Measurements from ENCODE around the gene ARMC7. TPM values are rescaled to one million over a fixed set of nuclear protein-coding genes. Genes with fewer than 3 reads are reported as not detected.

Gene ARMC7
- total RNA-seq, 4 donors from 2014 or later = 8.2 to 41.1 (median 21.4) TPM

DNA sequence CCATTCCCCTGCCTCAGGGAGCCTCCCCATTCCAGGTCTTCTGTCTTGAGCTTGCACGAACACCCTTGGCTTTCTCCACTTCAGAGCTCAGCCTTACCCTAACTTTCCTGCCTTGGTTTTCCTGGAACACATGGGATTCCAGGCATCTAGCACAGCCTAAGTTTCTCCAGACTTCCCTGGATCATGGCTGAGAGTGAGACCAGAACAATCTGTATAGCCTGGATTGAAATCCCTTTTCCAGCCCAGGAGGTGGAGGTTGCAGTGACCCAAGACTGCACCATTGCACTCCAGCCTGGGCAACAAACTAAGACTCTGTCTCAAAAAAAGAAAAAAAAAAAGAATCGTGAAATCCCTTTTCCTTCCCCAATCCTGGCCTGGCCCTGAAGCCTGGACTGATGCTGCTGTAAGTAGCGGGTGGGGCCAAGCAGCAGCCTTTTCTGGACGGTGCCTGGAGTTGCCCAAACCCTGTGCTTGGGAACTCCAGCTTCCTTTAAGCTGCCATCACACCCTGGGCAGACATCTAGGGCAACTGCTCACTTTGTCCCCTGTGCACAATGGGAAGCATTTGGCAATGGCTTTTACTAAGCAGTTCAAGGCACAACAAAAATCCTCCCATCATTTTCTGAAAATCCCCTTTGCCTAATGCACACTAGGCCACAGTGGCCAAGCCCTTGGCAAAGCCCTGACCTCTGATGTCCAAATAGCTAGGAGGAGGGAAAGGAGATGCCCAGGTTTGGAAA is 34.0 kb upstream of the ARMC7 start:
- H3K36me3 ChIP-seq = no peaks in the 10 kb centered on the region
- 50 to 66% methylated on average over 2 to 4 of the region's 4 CpGs for WGBS, 2 donors (ENCODE audit: low coverage in 1 of 2)
- H3K4me1 ChIP-seq = peaks cover 38 to 51% (median 45%) of the 10 kb centered on the region in 4 donors
- no peaks in the 10 kb centered on the region for H3K9me3 ChIP-seq
- no peak for TF ChIP-seq POLR2AphosphoS5 (IDR thresholded peaks at IDR 0.05)
- no peak for TF ChIP-seq EP300 (IDR thresholded peaks at IDR 0.05; ENCODE audit: low read depth)
- TF ChIP-seq POLR2A (IDR thresholded peaks at IDR 0.05) = no peak
- TF ChIP-seq, protein P1, sequence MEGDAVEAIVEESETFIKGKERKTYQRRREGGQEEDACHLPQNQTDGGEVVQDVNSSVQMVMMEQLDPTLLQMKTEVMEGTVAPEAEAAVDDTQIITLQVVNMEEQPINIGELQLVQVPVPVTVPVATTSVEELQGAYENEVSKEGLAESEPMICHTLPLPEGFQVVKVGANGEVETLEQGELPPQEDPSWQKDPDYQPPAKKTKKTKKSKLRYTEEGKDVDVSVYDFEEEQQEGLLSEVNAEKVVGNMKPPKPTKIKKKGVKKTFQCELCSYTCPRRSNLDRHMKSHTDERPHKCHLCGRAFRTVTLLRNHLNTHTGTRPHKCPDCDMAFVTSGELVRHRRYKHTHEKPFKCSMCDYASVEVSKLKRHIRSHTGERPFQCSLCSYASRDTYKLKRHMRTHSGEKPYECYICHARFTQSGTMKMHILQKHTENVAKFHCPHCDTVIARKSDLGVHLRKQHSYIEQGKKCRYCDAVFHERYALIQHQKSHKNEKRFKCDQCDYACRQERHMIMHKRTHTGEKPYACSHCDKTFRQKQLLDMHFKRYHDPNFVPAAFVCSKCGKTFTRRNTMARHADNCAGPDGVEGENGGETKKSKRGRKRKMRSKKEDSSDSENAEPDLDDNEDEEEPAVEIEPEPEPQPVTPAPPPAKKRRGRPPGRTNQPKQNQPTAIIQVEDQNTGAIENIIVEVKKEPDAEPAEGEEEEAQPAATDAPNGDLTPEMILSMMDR (IDR thresholded peaks at IDR 0.05) = no peak
- no peaks in the 10 kb centered on the region for H3K27me3 ChIP-seq
- in situ Hi-C loops (cut with MboI; ENCODE audit: low pct_ligation_motif_present in 1 of 4, low pct_unique_long_range_greater_than_20kb in 1 of 4, low sequenced_read_pairs in 3 of 4) (no loop called here), intact Hi-C loops (cut with DNase I; ENCODE audit: low total_unique reads) (loop anchor here (10.0 kb wide), 1 partner anchor 129 kb away; the partner anchor contains the start of gene NUP85)
- peak overlapping the region in 1 of 4 donors; percentile 88 for H3K27ac ChIP-seq
- no peak for DNase-seq
- H3K4me3 ChIP-seq = no peak overlapping the region

DNA sequence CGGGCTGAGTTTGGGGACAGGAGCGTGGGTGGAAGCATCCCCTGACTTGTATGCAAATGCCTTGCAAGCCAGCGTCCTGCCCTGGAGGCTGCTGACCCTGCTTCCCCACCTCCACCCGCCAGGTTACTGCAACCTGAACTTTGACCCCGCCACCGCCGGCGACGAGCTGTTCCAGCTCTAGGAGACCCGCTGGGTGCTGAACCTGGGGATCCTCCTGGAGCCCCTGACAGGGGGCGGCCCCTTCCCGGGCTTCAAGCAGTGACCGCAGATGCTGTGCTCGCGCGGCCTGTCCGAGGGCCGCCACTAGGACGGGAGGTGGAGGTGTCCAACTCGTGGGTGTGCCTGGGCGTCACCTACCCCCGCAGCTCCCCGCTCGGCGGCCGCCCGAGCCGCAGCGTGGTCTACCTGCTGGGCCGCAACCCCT is 32.7 kb upstream of the ARMC7 start:
- no peaks in the 10 kb centered on the region for H3K36me3 ChIP-seq
- no peaks in the 10 kb centered on the region for H3K9me3 ChIP-seq
- WGBS, 2 donors (ENCODE audit: low coverage in 1 of 2) = 24% methylated on average over 30 of the region's 30 CpGs; no CpG with 5 or more reads in 1 of the 2 donors
- DNase-seq = peak; percentile 72
- H3K27me3 ChIP-seq = no peaks in the 10 kb centered on the region
- intact Hi-C loops (cut with DNase I; ENCODE audit: low total_unique reads) = loop anchor here (10.0 kb wide), 1 partner anchor 128 kb away; the partner anchor contains the start of gene NUP85
- H3K4me1 ChIP-seq = peaks cover 38 to 51% (median 45%) of the 10 kb centered on the region in 4 donors
- peak overlapping the region in 3 of 4 donors; percentile 32 to 39 (median 32) for H3K4me3 ChIP-seq
- TF ChIP-seq EP300 (IDR thresholded peaks at IDR 0.05; ENCODE audit: low read depth) = no peak
- TF ChIP-seq POLR2AphosphoS5 (IDR thresholded peaks at IDR 0.05) = no peak
- TF ChIP-seq, protein P1 (IDR thresholded peaks at IDR 0.05) = peak in 1 of 5 experiments; percentile 44
- in situ Hi-C loops (cut with MboI; ENCODE audit: low pct_ligation_motif_present in 1 of 4, low pct_unique_long_range_greater_than_20kb in 1 of 4, low sequenced_read_pairs in 3 of 4) = no loop called here
- H3K27ac ChIP-seq = peak overlapping the region; percentile 80 to 88 (median 86)

DNA sequence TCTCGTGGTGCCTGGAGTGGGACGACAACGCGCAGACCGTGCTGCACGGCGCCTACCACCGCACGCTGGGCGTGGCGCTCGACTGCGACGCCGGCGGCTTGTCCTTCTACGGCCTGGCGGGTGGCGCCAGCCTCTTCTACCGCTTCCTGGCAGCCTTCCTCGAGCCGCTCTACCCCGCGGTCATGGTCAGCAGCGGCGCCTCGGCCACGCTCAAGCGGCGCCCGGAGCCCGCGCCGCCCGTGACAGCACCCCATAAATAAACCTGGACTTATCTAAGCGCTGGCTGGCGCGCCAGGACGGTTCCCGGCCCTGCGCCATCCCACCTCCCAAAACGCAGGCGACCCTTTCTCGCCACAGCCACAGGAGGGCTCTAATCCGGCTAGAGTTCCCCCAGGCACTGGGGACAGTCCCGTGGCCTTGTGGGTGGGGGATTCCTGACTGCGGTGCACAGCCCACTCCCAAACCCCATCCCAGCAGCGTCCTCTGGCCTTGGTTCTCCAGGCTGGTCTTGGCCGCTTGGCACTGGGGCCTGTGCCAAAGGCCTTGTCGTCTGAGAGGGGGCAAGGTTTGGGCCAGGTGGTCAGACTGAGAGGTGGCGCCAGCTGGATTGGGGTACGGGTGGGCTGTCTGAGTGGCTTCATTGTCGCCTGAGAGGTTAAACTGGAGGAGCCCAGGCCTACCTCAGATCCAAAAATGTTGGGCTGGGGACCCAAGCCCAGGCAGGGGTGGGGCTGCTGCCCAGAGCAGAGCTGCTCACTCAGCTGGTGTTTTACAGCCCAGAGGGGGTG is 32.1 kb upstream of the ARMC7 start:
- no peaks in the 10 kb centered on the region for H3K36me3 ChIP-seq
- peaks cover 38 to 51% (median 45%) of the 10 kb centered on the region in 4 donors for H3K4me1 ChIP-seq
- in situ Hi-C loops (cut with MboI; ENCODE audit: low pct_ligation_motif_present in 1 of 4, low pct_unique_long_range_greater_than_20kb in 1 of 4, low sequenced_read_pairs in 3 of 4) = no loop called here
- peak overlapping the region; percentile 2 to 39 (median 32) for H3K4me3 ChIP-seq
- peak; percentile 75 for DNase-seq
- 6% methylated on average over 52 of the region's 53 CpGs; no CpG with 5 or more reads in 1 of the 2 donors for WGBS, 2 donors (ENCODE audit: low coverage in 1 of 2)
- H3K27me3 ChIP-seq = no peaks in the 10 kb centered on the region
- H3K9me3 ChIP-seq = no peaks in the 10 kb centered on the region
- intact Hi-C loops (cut with DNase I; ENCODE audit: low total_unique reads) = loop anchor here (10.0 kb wide), 1 partner anchor 127 kb away; the partner anchor contains the start of gene NUP85
- TF ChIP-seq POLR2A (IDR thresholded peaks at IDR 0.05) = peak; percentile 40
- TF ChIP-seq, protein P1 (IDR thresholded peaks at IDR 0.05) = peak in 3 of 5 experiments; percentile 3 to 12 (median 4)
- no peak for TF ChIP-seq EP300 (IDR thresholded peaks at IDR 0.05; ENCODE audit: low read depth)
- peak in 2 of 3 donors; percentile 2 to 25 for TF ChIP-seq POLR2AphosphoS5 (IDR thresholded peaks at IDR 0.05)
- peak overlapping the region; percentile 80 to 88 (median 86) for H3K27ac ChIP-seq
